Fibroblast of lung (primary cell): ENCODE results near the gene RANBP9.

Experiments used
- CTCF ChIP-seq, 2 donors: IDR thresholded peaks in 1 of 2; conservative IDR thresholded peaks in 1 of 2; 1 replicate in 1 of 2; 2 replicates in 1 of 2; pipeline ENCODE4 v1.5.1; 2011 to 2012; ENCODE audit warnings: low read length in 2 of 2, control low read depth in 1 of 2, inconsistent platforms in 1 of 2, low read depth in 1 of 2, mild to moderate bottlenecking in 1 of 2
- EZH2 ChIP-seq: IDR thresholded peaks from 2 replicates; pipeline ENCODE4 v1.5.1; 2012; ENCODE audit warnings: low read length, control low read depth, mild to moderate bottlenecking; ENCODE audit errors: missing control alignments

GRCh38 chr6:13649393-13649792, 62.2 kb downstream of the RANBP9 start:
- TF ChIP-seq CTCF (conservative IDR thresholded peaks at IDR 0.05 in 1 of 2, IDR thresholded peaks at IDR 0.05 in 1 of 2; ENCODE audit: low read depth in 1 of 2, low read length in 2 of 2) (no peak), EZH2 (no peak)
